Retinal pigment epithelial cell (primary cell): Measurements from ENCODE around the gene RRP9.
A peak's percentile ranks its signal among the peaks of the same experiment; 100 is the strongest.

ENCODE experiments used
- DNase-seq: peaks from one replicate; pipeline ENCODE4 v3.0.0-alpha.2; 2010; ENCODE audit warnings: low read depth
- H3K4me3 ChIP-seq: 2 replicates; pipeline ENCODE4 v1.5.1; 2011; ENCODE audit warnings: mild to moderate bottlenecking, low read length, control low read depth, moderate library complexity
- TF ChIP-seq, protein P1 (sequence below): conservative IDR thresholded peaks from 2 replicates; pipeline ENCODE4 v1.5.1; 2011; ENCODE audit warnings: low read depth, low read length, control low read depth, inconsistent platforms

RRP9 gene

DNA sequence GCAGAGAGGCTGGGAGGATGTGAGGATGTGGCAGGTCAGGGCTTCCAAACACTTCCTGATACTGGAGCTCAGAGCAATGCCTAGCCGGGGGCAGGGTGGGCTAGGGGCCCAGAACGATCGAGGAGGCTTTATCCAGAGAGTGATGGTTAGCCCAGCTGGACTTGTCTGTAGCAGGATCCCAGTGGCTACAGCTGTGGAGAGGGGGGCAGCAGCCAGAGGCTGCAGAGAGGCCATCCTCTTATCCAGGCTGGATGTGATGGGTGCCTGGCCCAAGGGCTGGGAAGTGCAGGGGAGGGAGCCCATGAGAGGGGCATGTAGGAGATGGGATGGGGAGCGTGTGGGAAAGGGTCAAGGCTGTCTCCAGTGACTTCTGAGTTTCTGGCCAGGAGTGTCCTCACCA is 5.1 kb upstream of the RRP9 start:
- no peak overlapping the region for H3K4me3 ChIP-seq
- DNase-seq, result no peak
- TF ChIP-seq, protein P1, sequence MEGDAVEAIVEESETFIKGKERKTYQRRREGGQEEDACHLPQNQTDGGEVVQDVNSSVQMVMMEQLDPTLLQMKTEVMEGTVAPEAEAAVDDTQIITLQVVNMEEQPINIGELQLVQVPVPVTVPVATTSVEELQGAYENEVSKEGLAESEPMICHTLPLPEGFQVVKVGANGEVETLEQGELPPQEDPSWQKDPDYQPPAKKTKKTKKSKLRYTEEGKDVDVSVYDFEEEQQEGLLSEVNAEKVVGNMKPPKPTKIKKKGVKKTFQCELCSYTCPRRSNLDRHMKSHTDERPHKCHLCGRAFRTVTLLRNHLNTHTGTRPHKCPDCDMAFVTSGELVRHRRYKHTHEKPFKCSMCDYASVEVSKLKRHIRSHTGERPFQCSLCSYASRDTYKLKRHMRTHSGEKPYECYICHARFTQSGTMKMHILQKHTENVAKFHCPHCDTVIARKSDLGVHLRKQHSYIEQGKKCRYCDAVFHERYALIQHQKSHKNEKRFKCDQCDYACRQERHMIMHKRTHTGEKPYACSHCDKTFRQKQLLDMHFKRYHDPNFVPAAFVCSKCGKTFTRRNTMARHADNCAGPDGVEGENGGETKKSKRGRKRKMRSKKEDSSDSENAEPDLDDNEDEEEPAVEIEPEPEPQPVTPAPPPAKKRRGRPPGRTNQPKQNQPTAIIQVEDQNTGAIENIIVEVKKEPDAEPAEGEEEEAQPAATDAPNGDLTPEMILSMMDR, result no peak

DNA sequence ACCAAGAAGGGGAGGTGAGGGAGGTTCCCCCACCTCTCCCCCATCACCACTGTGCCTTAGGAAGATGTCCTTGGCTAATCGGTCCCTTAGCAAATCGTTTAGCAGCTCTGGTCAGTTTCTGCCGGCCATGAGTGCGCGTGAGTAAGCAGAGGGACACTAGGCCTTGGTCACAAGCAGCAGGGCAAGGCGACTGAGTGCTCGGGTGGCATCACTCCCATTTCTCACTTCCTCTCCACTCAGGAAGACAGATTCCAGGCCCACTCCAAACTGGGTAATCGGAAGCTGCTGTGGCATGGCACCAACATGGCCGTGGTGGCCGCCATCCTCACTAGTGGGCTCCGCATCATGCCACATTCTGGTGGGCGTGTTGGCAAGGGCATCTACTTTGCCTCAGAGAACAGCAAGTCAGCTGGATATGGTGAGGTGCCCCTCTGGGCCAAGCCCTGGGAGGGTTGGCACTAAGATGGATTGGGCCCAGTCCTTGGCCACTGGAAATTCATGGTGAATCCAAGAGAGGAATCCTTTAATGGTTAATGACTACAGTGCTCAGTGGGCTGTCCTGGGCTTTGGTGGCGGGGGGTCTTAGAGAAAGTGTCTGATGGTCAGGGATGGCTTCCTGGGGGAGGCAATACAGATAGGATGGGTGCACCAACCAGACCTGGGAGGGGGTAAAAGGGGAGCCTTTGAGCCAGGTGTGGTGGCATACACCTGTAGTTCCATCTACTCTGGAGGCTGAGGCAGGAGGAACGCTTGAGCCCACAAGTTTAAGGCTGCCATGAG is 4.4 kb upstream of the RRP9 start:
- H3K4me3 ChIP-seq, result no peak overlapping the region
- TF ChIP-seq, protein P1, result no peak
- no peak for DNase-seq

DNA sequence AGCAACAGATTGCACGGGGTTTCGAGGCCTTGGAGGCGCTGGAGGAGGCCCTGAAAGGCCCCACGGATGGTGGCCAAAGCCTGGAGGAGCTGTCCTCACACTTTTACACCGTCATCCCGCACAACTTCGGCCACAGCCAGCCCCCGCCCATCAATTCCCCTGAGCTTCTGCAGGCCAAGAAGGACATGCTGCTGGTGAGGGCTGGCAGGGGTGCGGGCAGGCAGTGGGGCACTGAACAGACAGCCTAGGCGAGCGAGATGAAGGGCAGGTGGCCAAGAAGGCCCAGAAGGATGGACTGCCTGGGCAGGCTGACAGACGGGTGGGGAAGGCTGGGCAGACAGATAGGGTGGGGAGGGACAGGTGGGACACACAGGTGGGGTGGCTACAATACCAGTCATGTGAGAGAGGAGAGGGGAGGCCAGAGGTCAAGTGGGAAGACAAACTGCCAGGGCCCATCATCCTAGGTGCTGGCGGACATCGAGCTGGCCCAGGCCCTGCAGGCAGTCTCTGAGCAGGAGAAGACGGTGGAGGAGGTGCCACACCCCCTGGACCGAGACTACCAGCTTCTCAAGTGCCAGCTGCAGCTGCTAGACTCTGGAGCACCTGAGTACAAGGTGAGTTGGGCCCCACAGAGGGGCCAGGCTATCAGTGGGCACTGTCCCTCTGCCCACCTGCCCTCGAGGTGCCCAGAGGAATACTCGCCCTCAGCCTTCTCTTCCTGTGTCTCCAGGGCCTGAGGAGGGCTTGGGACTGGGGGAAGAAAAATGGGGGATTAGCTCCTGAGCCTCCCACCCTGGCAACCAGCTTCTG is 3.5 kb upstream of the RRP9 start:
- TF ChIP-seq, protein P1, result no peak
- H3K4me3 ChIP-seq, result no peak overlapping the region
- no peak for DNase-seq

DNA sequence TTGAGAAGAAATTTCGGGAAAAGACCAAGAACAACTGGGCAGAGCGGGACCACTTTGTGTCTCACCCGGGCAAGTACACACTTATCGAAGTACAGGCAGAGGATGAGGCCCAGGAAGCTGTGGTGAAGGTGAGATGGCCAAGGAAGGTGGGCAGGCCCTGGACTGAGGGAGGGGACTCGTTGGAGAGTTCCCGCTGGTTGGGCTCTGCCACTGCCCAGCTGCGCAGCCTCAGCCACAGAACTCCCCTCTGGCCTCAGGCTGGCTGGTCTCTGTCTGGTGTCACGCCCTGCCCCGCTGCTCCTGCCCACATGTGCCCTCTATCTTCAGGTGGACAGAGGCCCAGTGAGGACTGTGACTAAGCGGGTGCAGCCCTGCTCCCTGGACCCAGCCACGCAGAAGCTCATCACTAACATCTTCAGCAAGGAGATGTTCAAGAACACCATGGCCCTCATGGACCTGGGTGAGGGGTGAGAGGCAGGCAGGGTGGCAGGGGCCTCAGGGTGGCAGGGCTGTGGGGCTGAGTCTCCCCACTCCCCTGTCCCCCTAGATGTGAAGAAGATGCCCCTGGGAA is 2.8 kb upstream of the RRP9 start:
- no peak overlapping the region for H3K4me3 ChIP-seq
- no peak for DNase-seq
- TF ChIP-seq, protein P1, result no peak

DNA sequence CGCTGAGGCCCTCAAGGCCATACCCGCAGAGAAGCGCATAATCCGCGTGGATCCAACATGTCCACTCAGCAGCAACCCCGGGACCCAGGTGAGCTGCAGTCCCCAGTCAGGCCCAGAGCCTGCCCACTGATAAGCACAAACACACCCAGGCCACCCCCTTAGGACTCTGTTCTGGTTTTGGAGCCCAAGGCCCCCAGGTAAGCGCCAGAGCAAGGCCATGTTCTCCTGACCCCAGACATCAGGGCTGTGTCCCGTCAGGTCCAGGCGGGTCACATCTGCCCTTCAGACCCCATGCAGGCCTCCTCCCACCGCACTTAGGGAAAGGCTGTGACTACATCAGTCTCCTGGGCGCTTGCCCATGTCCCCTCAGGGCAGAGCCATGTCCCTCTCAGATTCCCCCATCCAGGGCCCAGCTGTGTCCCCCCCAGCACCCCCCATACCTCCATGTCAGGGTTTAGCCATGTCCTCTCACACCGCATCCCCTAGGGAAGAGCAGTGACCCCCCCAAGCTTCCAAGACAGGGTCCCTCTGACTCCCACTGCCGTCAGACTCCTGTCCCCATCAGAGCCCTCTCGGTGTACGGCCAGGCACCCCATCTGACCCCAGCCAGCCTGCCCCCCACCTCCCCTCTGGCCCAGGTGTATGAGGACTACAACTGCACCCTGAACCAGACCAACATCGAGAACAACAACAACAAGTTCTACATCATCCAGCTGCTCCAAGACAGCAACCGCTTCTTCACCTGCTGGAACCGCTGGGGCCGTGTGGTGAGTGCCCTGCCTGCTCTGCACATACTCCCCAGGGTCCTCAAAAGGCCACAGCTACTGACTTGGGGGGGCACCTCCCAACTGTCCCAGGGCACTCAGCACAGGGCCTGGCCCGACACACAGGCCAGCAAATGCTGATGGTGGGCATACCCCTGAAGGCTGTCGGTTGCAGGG is 2.0 kb upstream of the RRP9 start:
- DNase-seq, result no peak
- TF ChIP-seq, protein P1, result no peak
- no peak overlapping the region for H3K4me3 ChIP-seq

DNA sequence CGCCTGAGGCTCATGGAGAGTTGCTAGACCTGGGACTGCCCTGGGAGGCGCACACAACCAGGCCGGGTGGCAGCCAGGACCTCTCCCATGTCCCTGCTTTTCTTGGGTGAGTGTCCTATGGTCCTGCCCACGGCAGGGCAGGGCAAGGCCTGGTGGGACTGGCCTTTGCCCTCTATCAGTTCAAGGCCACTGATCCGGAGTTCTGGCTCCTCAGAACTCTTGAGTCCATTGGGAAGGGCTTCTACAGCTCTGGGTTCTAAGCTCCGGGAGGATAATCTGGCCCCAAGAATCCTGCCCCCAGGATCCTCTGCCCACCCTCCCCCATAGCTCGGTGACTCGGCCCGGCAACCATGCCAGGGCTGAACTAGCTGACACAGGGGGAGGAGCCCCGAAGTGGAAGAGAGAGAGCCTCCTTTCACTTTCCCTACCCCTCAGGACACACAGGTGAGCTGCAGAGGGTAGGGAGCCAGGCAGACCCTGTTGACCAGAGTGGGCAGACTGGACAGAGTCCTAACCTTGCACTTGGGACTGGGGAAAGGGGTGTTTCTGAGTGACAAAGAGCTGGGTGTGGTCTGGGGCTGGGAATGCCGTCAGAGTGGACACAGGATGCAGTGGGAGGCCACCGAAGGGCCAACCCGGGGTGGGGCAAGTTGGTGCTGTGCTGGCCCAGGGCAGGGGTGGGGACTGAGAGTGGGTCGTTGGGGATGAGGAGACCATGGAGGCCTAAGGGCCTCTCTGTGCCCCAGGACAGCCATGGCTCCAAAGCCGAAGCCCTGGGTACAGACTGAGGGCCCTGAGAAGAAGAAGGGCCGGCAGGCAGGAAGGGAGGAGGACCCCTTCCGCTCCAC is 1.1 kb upstream of the RRP9 start:
- no peak for DNase-seq
- TF ChIP-seq, protein P1, result no peak
- peak overlapping the region; percentile 43 for H3K4me3 ChIP-seq
